ENCODE results near the gene SCGB1D2. TPM values are rescaled to one million over a fixed set of nuclear protein-coding genes. Genes with fewer than 3 reads are reported as not detected.

SCGB1D2 gene
- total and polyA plus RNA-seq, 2 of the 4 experiments (the other 2 are of a cell fraction) = not detected

GRCh38 chr11:62237499-62237898, 4.5 kb upstream of the SCGB1D2 start:
- H2AK9ac ChIP-seq (replicated peaks; ENCODE audit: low read depth, low read length, poor library complexity) = no peak overlapping the region
- DNase-seq (no peak), ATAC-seq (ENCODE audit: low read depth) (no peak)
- H3K18ac ChIP-seq (ENCODE audit: low read depth, low read length) = no peak overlapping the region
- no peaks in the 10 kb centered on the region for H4K20me1 ChIP-seq (ENCODE audit: insufficient read depth, low read length)
- no peak overlapping the region for H2BK20ac ChIP-seq (ENCODE audit: low read depth, low read length)
- H3K36me3 ChIP-seq (ENCODE audit: control insufficient read depth, insufficient read depth, low read length) = no peaks in the 10 kb centered on the region
- H2BK5ac ChIP-seq (ENCODE audit: low read depth, low read length, poor library complexity, severe bottlenecking) = peak overlapping the region; percentile 82
- in situ Hi-C loops (cut with MboI; ENCODE audit: low sequenced_read_pairs) (no loop called here), dilution Hi-C loops (cut with HindIII; ENCODE audit: low sequenced_read_pairs, unreplicated experiment) (no loop called here), intact Hi-C loops (cut with micrococcal nuclease) (no loop called here)
- no peak overlapping the region for H3K4ac ChIP-seq (ENCODE audit: low read depth, low read length)
- no peaks in the 10 kb centered on the region for H3K79me1 ChIP-seq (ENCODE audit: low read depth in 1 of 2, low read length in 2 of 2)
- H2AFZ ChIP-seq (replicated peaks; ENCODE audit: low read length, poor library complexity) = no peak overlapping the region
- H3K9me1 ChIP-seq (ENCODE audit: insufficient read depth, low read length) = no peaks in the 10 kb centered on the region
- BruUV-seq (replicated peaks) = no TSS peak
- H3K14ac ChIP-seq (replicated peaks; ENCODE audit: low read depth, low read length) = no peak overlapping the region
- no peak overlapping the region for H3K4me3 ChIP-seq (ENCODE audit: insufficient read depth, low read depth, low read length)
- H2AK5ac ChIP-seq (ENCODE audit: low read depth, low read length) = no peak overlapping the region
- no peak overlapping the region for H2BK120ac ChIP-seq (ENCODE audit: low read depth, low read length)
- no peak overlapping the region for H3K56ac ChIP-seq (ENCODE audit: extremely low read depth, insufficient read depth, low read length)
- H4K5ac ChIP-seq (ENCODE audit: low read depth, low read length) = no peak overlapping the region
- no peak overlapping the region for H3K23ac ChIP-seq (ENCODE audit: low read depth, low read length)
- no peak overlapping the region for H4K91ac ChIP-seq (ENCODE audit: insufficient read depth, low read depth, low read length)
- TF ChIP-seq RAD21 (IDR thresholded peaks at IDR 0.05; ENCODE audit: low read length) = no peak
- TF ChIP-seq NFE2L2 (IDR thresholded peaks at IDR 0.05; ENCODE audit: low read depth, low read length) = no peak
- H3K9ac ChIP-seq (ENCODE audit: low read depth, low read length) = no peak overlapping the region
- H3K4me1 ChIP-seq (ENCODE audit: control insufficient read depth, insufficient read depth, low read length) = no peaks in the 10 kb centered on the region
- ChIA-PET POLR2A (ENCODE audit: unreplicated experiment) (no interaction called here), CTCF (no interaction called here)
- H3K9me3 ChIP-seq (ENCODE audit: control insufficient read depth, insufficient read depth, low read length) = no peaks in the 10 kb centered on the region
- no CpG with 5 or more reads among the region's 4 CpGs for WGBS, 2 experiments (ENCODE audit: extremely low coverage in 2 of 2, insufficient read length in 1 of 2)
- H3K4me2 ChIP-seq (ENCODE audit: low read depth, low read length) = no peak overlapping the region
- H4K8ac ChIP-seq (ENCODE audit: low read depth in 2 of 2, low read length in 2 of 2) = no peak overlapping the region
- H2BK15ac ChIP-seq (ENCODE audit: low read depth, low read length) = no peak overlapping the region
- no peak overlapping the region for H3K27ac ChIP-seq (ENCODE audit: insufficient read depth, low read length)
- peaks cover 3% of the 10 kb centered on the region for H3K27me3 ChIP-seq (ENCODE audit: control insufficient read depth, insufficient read depth, low read length)

Data from IMR-90 (cell line).